HUES64 (cell line): ENCODE measurements around the gene DDX39B.
"Not testable (repeated sequence)": the region's sequence is repeated elsewhere in the genome, so short reads cannot be mapped to it uniquely, and the experiment has no call there.

Experiments
- H3K27ac ChIP-seq: 2 replicates; pipeline ENCODE4 v1.7.0; 2013; ENCODE audit warnings: low read depth, low read length, inconsistent platforms
- H3K27me3 ChIP-seq: 2 replicates; pipeline ENCODE4 v1.6.1; 2013; ENCODE audit warnings: mild to moderate bottlenecking, low read length; ENCODE audit not compliant: insufficient read depth
- H3K36me3 ChIP-seq: 2 replicates; pipeline ENCODE4 v1.6.1; 2013; ENCODE audit warnings: mild to moderate bottlenecking, low read length; ENCODE audit not compliant: insufficient read depth
- H3K4me1 ChIP-seq: 2 replicates; pipeline ENCODE4 v1.6.1; 2013; ENCODE audit warnings: mild to moderate bottlenecking, low read length, moderate library complexity; ENCODE audit not compliant: insufficient read depth
- H3K4me3 ChIP-seq: 2 replicates; pipeline ENCODE4 v1.5.1; 2013; ENCODE audit warnings: mild to moderate bottlenecking, low read length, moderate library complexity
- H3K9ac ChIP-seq: 2 replicates; pipeline ENCODE4 v1.6.1; 2013; ENCODE audit warnings: mild to moderate bottlenecking, low read depth, low read length
- H3K9me3 ChIP-seq: 2 replicates; pipeline ENCODE4 v1.6.1; 2013; ENCODE audit warnings: low read depth, low read length; ENCODE audit not compliant: insufficient read depth
- WGBS: fragments of 150-250, 120-280 bp; methylation state at CpG from one replicate; pipeline ENCODE4 v1.1.7; 2013; ENCODE audit warnings: missing lambda C conversion rate; 5-methylcytosine and 5-hydroxymethylcytosine counted together

Gene DDX39B

DNA sequence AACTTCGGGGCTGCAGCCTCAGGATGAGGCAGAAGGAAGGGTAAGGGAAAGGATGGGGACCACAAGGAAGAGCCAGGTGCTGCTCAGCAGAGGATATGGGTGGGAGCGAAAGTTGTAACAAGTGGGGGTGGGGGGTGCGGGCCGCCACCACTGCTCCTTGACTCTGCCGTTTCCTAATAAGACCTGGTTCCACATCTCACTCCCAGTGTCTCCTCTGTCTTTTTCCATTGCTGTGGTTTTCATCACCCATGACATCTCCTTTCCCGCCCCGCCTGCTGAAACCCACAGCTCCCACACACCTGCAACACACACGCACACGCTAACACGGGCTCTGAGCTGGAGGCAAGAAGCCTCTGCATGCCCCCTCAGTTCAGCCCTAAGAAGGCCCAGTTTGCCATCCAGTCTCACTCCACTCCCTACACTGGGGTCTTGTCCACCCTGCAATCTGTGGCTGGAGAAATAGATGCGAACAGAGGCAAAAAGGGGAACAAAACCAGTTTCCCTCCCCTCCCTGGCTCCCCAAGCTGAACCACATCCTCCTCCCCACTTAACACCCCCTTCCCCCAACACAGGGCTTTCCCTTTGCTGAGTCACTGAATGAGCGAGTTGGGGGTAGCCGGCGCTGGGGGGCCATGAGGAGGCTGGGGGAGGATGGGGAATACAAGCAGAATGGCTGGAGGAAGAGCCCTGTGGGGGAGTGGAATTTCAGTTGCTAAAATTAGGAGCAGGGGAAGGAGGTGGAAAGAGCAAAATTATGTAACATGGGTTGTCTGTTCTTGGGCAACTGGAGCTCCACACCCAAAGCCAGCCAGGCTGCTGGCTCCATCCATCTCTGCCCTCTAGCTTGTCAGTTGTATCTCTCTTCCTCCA, 17.1 kb upstream of the DDX39B start:
- H3K4me1 ChIP-seq: peaks cover 15% of the 10 kb centered on the region; the same call in 1 of the 2 replicates
- H3K9ac ChIP-seq: no peak overlapping the region
- no peak overlapping the region for H3K4me3 ChIP-seq
- 94% methylated on average over 14 of the region's 14 CpGs for WGBS
- no peak overlapping the region for H3K27ac ChIP-seq
- H3K27me3 ChIP-seq: no peaks in the 10 kb centered on the region
- H3K36me3 ChIP-seq: peaks cover 41% of the 10 kb centered on the region
- H3K9me3 ChIP-seq: no peaks in the 10 kb centered on the region

DNA sequence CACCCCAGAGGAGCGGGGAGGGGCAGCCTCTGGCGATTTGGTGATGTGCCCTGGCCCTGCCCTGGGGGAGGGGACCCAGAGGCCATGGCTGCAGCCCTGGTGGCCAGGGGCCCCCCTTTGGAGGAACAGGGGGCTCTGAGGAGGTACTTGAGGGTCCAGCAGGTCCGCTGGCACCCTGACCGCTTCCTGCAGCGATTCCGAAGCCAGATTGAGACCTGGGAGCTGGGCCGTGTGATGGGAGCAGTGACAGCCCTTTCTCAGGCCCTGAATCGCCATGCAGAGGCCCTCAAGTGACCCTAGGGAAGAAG, 16.5 kb upstream of the DDX39B start:
- no peak overlapping the region for H3K9ac ChIP-seq
- H3K36me3 ChIP-seq: peaks cover 44% of the 10 kb centered on the region
- 92% methylated on average over 8 of the region's 8 CpGs for WGBS
- H3K9me3 ChIP-seq: no peaks in the 10 kb centered on the region
- H3K27ac ChIP-seq: no peak overlapping the region
- H3K4me1 ChIP-seq: peaks cover 15% of the 10 kb centered on the region; the same call in 1 of the 2 replicates
- H3K4me3 ChIP-seq: no peak overlapping the region
- no peaks in the 10 kb centered on the region for H3K27me3 ChIP-seq

DNA sequence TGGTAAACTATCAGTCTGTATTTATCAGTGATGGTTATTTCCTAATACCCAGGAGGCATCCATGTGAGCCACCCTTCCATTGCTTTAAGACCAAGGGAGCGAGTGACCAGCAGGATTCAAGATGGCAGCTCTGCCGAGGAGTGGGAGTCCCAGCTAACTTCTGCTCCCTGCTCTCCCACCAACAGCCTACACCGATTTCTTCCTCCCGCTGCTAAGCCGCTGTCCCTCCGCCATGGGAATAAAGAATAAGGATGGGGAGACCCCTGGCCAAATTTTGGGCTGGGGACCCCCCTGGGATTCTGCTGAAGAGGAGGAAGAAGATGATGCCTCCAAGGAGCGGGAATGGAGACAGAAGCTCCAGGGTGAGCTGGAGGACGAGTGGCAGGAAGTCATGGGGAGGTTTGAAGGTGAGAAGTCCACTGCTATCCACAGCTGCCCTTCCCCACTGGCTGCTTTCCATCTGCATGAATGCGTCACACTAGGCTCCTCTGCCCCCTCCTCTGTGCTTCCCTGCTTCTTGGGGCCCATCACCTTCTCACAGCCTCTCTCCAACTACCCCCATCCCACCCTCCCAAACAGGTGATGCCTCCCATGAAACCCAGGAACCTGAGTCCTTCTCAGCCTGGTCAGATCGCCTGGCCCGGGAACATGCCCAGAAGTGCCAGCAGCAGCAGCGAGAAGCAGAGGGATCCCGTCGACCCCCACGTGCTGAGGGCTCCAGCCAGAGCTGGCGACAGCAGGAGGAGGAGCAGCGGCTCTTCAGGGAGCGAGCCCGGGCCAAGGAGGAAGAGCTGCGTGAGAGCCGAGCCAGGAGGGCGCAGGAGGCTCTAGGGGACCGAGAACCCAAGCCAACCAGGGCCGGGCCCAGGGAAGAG, 15.9 kb upstream of the DDX39B start:
- Histone ChIP-seq H3K4me3 (no peak overlapping the region), H3K4me1 (peaks cover 15% of the 10 kb centered on the region; the same call in 1 of the 2 replicates), H3K9ac (no peak overlapping the region), H3K9me3 (no peaks in the 10 kb centered on the region), H3K36me3 (peaks cover 46% of the 10 kb centered on the region), H3K27ac (no peak overlapping the region), H3K27me3 (no peaks in the 10 kb centered on the region)
- WGBS: 88% methylated on average over 24 of the region's 24 CpGs

DNA sequence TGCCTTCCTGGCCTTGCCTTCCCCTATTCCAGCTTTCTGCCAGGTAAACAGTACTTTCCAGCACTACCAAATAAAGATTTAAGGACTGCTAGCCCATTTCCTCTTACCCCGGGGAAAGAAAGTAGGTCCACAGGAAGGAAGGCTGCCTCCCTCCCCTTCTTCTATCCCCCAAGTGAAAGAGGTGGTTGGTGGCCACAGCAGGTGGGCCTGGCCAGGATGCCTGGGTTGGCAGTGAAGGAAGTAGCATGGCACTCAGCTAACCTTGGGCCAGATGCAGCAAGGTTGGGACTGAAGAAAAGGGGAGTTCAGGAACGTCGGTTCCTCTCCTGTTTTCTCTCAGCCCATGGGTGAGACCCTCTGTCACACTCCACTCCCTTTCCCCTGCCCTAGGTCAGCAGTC, 14.5 kb upstream of the DDX39B start:
- Histone ChIP-seq H3K4me1 (peaks cover 15% of the 10 kb centered on the region; the same call in 1 of the 2 replicates), H3K27ac (no peak overlapping the region), H3K36me3 (peaks cover 46% of the 10 kb centered on the region), H3K9me3 (no peaks in the 10 kb centered on the region), H3K27me3 (no peaks in the 10 kb centered on the region), H3K4me3 (no peak overlapping the region), H3K9ac (no peak overlapping the region)
- 84% methylated on average over 3 of the region's 3 CpGs for WGBS

DNA sequence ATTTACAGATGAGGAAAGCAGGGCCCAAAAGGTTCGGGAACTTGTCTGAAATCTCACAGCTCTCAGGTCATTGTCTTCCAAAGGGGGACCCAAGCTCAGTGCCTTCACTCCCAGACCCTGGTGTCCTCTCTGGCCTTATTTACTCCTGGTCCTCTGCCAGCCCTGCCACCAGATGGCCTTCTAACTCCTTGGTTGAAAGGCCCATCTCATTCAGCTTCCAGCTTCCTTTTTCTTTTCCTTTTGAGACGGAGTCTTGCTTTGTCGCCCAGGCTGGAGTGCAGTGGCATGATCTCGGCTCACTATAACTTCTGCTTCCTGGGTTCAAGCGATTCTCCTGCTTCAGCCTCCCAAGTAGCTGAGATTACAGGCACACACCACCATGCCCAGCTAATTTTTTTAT, 9.6 kb upstream of the DDX39B start:
- not testable (repeated sequence) for H3K9ac ChIP-seq, H3K27me3 ChIP-seq, H3K4me3 ChIP-seq, H3K4me1 ChIP-seq, H3K9me3 ChIP-seq, H3K27ac ChIP-seq
- 81% methylated on average over 5 of the region's 5 CpGs for whole genome bisulfite sequencing
- H3K36me3 ChIP-seq: peaks cover 31% of the 10 kb centered on the region

DNA sequence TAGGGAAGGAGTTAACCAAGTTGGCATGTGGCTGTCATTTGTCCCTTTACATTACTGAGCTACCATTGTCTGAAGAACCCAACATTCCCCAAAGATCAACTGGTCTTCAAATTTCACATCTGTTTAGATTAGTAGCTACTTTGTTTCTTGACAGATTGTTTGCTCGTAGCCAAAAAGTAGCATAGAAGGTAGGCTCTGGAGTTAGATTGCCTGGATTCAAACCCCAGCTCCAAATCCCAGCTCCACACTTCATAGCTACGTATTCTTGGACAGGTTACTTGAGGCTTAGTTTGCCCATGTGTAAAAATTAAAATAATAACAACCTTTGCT, 6.7 kb upstream of the DDX39B start:
- peaks cover 20% of the 10 kb centered on the region for H3K36me3 ChIP-seq

DNA sequence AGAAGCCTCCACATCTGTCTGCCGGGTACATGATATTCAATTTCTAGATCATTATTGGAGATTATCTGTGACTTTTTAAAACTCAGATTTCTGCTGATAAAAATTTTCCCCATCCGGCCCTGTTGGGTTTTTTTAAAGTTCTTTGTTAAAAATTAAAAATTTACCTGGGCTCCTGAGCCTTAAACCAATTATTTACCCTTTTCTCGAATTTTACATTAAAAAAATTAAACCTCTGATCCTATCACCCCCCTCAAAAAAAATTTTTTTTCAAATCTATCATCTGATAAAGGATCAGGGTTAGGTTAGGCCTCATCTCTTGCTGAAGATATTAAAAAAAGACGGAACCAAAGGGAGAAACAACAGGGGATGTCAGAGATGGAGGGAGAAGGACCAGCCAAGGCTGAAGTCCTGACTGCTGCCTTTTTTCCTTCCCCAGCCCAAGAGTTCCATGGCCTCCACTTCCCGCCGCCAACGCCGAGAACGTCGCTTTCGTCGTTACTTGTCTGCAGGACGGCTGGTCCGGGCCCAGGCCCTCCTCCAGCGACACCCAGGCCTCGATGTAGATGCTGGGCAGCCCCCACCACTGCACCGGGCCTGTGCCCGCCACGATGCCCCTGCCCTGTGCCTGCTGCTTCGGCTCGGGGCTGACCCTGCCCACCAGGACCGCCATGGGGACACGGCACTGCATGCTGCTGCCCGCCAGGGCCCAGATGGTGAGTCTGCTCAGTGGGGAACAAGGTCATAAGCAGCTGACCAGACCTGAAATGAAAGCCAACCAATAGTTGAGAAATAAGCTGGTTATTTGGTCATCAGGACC, 6.1 kb upstream of the DDX39B start:
- Histone ChIP-seq H3K9me3 (no peaks in the 10 kb centered on the region), H3K27me3 (no peaks in the 10 kb centered on the region), H3K4me3 (peak overlapping the region; percentile 60), H3K4me1 (peaks cover 8% of the 10 kb centered on the region; the same call in 1 of the 2 replicates), H3K9ac (peak overlapping the region; percentile 68; the same call in 1 of the 2 replicates), H3K27ac (peak overlapping the region; percentile 74), H3K36me3 (peaks cover 16% of the 10 kb centered on the region)
- 88% methylated on average over 22 of the region's 24 CpGs for WGBS

More for the DNA sequence above, 6.7 kb upstream of the DDX39B start:
- WGBS: 100% methylated on average over 2 of the region's 2 CpGs
- Histone ChIP-seq H3K9ac (peak overlapping the region; percentile 68; the same call in 1 of the 2 replicates), H3K27me3 (no peaks in the 10 kb centered on the region), H3K4me3 (peak overlapping the region; percentile 60; the same call in 1 of the 2 replicates), H3K27ac (no peak overlapping the region), H3K4me1 (peaks cover 4% of the 10 kb centered on the region; the same call in 1 of the 2 replicates), H3K9me3 (no peaks in the 10 kb centered on the region)

DNA sequence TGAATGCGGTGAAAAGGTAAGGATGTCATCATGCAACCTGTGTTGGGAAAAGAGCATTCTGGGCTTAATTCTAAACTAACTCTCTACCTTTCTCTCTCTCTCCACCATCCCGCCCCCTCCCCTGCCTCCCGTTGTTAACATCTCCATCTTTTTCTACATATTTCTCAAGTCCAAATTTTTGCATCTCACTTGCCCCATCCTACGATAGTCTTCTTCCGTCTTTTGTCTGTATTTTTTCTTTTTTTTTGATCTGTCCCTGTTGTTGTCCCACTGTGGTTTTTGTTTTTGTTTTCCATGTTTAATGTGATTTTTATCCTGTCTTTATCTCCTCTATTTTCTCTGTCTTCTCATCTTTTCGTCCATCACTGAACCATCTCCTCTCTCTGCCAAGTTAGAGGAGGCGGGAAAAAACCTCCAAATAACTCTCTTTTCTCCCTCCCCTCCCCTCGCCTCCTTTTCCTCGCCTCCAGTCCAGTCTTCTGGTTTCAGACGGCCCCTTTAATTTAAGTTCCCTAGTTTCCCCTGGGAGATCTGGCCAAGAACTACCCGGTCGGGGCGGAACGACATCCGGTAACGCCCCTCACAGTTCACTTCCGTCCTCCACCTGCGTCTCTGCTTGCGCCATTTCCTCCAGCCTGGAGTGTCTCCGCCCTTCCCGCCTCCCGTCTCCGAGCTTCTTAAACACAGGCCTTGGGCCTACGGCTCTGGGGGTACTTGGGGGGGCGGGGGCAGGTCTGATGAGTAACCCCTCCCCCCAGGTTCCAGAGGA, 5.3 kb upstream of the DDX39B start, which contains the start of gene NFKBIL1:
NFKBIL1 (plus strand) TSS at position 651 of the 769 bp plus-strand sequence; CDS start at position 738, 87 bp downstream.
- Histone ChIP-seq H3K9me3 (no peaks in the 10 kb centered on the region), H3K4me3 (peak within 1 kb of the TSS; percentile 60), H3K4me1 (peaks cover 9% of the 10 kb centered on the region; the same call in 1 of the 2 replicates), H3K9ac (peak within 1 kb of the TSS; percentile 68), H3K36me3 (peaks cover 16% of the 10 kb centered on the region), H3K27me3 (no peaks in the 10 kb centered on the region), H3K27ac (peak within 1 kb of the TSS; percentile 74)
- under 1% methylated on average over 22 of the region's 25 CpGs for WGBS

DNA sequence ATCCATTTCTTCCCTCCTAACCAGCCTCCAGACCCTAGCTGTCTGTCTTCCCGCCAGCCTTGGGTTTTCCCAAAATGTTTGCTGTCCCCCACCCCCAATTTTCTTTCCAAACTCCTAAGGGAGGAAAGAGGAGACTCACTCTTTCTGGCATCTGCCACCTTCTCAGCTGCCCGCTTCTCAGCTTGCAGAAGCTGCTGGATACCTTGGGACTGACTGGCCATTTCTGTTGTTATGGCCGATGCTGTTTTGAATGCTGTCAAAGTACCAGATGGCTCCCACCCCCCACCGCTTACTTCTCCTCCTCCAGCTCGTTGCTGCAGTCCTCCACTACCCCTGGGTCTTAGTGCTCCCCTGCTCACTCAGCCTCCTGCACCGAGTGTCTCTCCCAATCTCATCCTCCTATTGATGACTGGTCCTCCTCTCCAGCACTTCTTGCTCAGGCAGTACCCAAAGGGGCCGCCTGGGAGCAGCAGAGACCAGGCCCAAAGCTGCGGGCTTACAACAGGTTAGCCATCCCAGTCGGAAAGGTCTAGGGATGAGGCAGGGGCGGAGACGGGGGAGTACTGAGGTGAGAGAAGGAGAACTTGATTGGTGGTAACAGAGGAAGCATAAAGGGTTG, 4.6 kb upstream of the DDX39B start, which contains the start of gene ATP6V1G2:
ATP6V1G2 (minus strand) TSS at position 270 of the 619 bp plus-strand sequence; CDS start at position 221, 49 bp downstream.
- H3K9me3 ChIP-seq: no peaks in the 10 kb centered on the region

More for the DNA sequence above, 4.6 kb upstream of the DDX39B start, which contains the start of gene ATP6V1G2:
- Histone ChIP-seq H3K27ac (peak within 1 kb of the TSS; percentile 74), H3K9ac (peak within 1 kb of the TSS; percentile 68), H3K36me3 (peaks cover 16% of the 10 kb centered on the region), H3K4me3 (peak within 1 kb of the TSS; percentile 60), H3K27me3 (no peaks in the 10 kb centered on the region), H3K4me1 (peaks cover 9% of the 10 kb centered on the region; the same call in 1 of the 2 replicates)
- WGBS: 2% methylated on average over 11 of the region's 11 CpGs
